Testis (tissue), 3 donors: ENCODE measurements around the gene CHRNA7. TPM values are rescaled to one million over a fixed set of nuclear protein-coding genes. Genes with fewer than 3 reads are reported as not detected.

ENCODE experiments used
- DNase-seq: peaks from one replicate; pipeline ENCODE4 v3.0.0-alpha.2; 2019
- H3K27ac ChIP-seq, 2 donors: fragments of 200-600 bp; sonication (generic); one replicate each; pipeline ENCODE4 v1.5.1; 2019
- H3K27me3 ChIP-seq: fragments of 200-600 bp; sonication (generic); one replicate; pipeline ENCODE4 v1.5.1; 2019
- H3K36me3 ChIP-seq: fragments of 200-600 bp; sonication (generic); one replicate; pipeline ENCODE4 v1.5.1; 2017; ENCODE audit warnings: low read depth; ENCODE audit errors: missing control alignments
- H3K4me1 ChIP-seq: fragments of 200-600 bp; sonication (generic); one replicate; pipeline ENCODE4 v1.5.1; 2019
- H3K4me3 ChIP-seq, 2 donors: fragments of 200-600 bp; sonication (generic); one replicate each; pipeline ENCODE4 v1.5.1; 2017 to 2019
- H3K9me3 ChIP-seq: fragments of 200-600 bp; sonication (generic); one replicate; pipeline ENCODE4 v1.5.1; 2017
- CTCF ChIP-seq, 3 experiments: fragments of 450-650 bp in 2 of 3; fragments of 200-600 bp in 1 of 3; sonication (generic) in 1 of 3; IDR thresholded peaks; one replicate each; pipeline ENCODE4 v1.5.1; 2016 to 2019; ENCODE audit warnings: antibody characterized with exemption in 3 of 3, mild to moderate bottlenecking in 2 of 3, moderate library complexity in 1 of 3
- POLR2A ChIP-seq: fragments of 450-650 bp; IDR thresholded peaks from one replicate; pipeline ENCODE4 v1.6.1; 2017; ENCODE audit warnings: antibody characterized with exemption, mild to moderate bottlenecking, moderate library complexity
- WGBS, 2 donors: methylation state at CpG; one replicate each; pipeline ENCODE4 v1.1.5; 2018; 5-methylcytosine and 5-hydroxymethylcytosine counted together
- intact Hi-C: fragments of 100-400 bp; cut with DNase I; formaldehyde crosslinking; loops from one replicate; pipeline ENCODE4 v1.15.1; 2023; ENCODE audit warnings: low total_unique reads
- polyA plus RNA-seq: library from polyadenylated mRNA; stranded (reverse); fragments of 350-450 nt; fragmentation: Illumina TruSeq; extraction: RNeasy Lipid Tissue Mini Kit (QIAGEN cat#74804); gene quantifications from one replicate; pipeline ENCODE4 v1.2.3, GENCODE V29; 2014; ENCODE audit warnings: low read depth, low replicate concordance; ENCODE audit not compliant: insufficient read depth
- total RNA-seq, 2 donors: library from RNA; depleted of rRNA; stranded (reverse); fragments of >200 nt; gene quantifications; one replicate each; pipeline ENCODE4 v1.2.3, GENCODE V29; 2016

CHRNA7 gene
- total and polyA plus RNA-seq, 3 donors from 2014 or later, result 6.2 to 24.5 (median 17.8) TPM

- TF ChIP-seq POLR2A (no peak), CTCF (IDR thresholded peaks at IDR 0.05) (peak in 1 of 3 experiments; percentile 44)
- no peaks in the 10 kb centered on the region for H3K9me3 ChIP-seq
- H3K4me1 ChIP-seq, result no peaks in the 10 kb centered on the region
- H3K4me3 ChIP-seq, result peak overlapping the region; percentile 59 to 72
- WGBS, 2 donors, result 0 to 1% methylated on average over 16 of the region's 16 CpGs
- peak; percentile 50 for DNase-seq
- intact Hi-C loops, result no loop called here
- H3K36me3 ChIP-seq, result no peaks in the 10 kb centered on the region
- H3K27me3 ChIP-seq, result no peaks in the 10 kb centered on the region
- no peak overlapping the region for H3K27ac ChIP-seq
Observed at GRCh38 chr15:32029409-32029861, 880 bp upstream of the CHRNA7 start.

GRCh38 chr15:32030795-32031194 is 480 bp downstream of the CHRNA7 start:
- Histone ChIP-seq H3K27me3 (no peaks in the 10 kb centered on the region), H3K36me3 (no peaks in the 10 kb centered on the region), H3K27ac (peak overlapping the region in 1 of 2 donors; percentile 57), H3K4me3 (peak overlapping the region; percentile 59 to 72), H3K4me1 (no peaks in the 10 kb centered on the region), H3K9me3 (no peaks in the 10 kb centered on the region)
- TF ChIP-seq CTCF (IDR thresholded peaks at IDR 0.05) (no peak), POLR2A (no peak)
- intact Hi-C loops, result no loop called here
- peak; percentile 26 for DNase-seq
- WGBS, 2 donors, result 4 to 6% methylated on average over 9 to 20 of the region's 21 CpGs

- no peaks in the 10 kb centered on the region for H3K9me3 ChIP-seq
- H3K36me3 ChIP-seq, result no peaks in the 10 kb centered on the region
- DNase-seq, result no peak
- intact Hi-C loops, result no loop called here
- no peak overlapping the region for H3K4me3 ChIP-seq
- H3K27me3 ChIP-seq, result no peaks in the 10 kb centered on the region
- H3K4me1 ChIP-seq, result no peaks in the 10 kb centered on the region
- no peak overlapping the region for H3K27ac ChIP-seq
- TF ChIP-seq CTCF (IDR thresholded peaks at IDR 0.05) (no peak), POLR2A (no peak)
- WGBS, 2 donors, result 30 to 34% methylated on average over 5 of the region's 5 CpGs
Observed at GRCh38 chr15:32033186-32033890, 3.0 kb downstream of the CHRNA7 start.

GRCh38 chr15:32034106-32034505 is 3.8 kb downstream of the CHRNA7 start:
- TF ChIP-seq POLR2A (no peak), CTCF (IDR thresholded peaks at IDR 0.05) (no peak)
- Histone ChIP-seq H3K27ac (no peak overlapping the region), H3K4me3 (no peak overlapping the region), H3K9me3 (no peaks in the 10 kb centered on the region), H3K27me3 (no peaks in the 10 kb centered on the region), H3K36me3 (no peaks in the 10 kb centered on the region), H3K4me1 (no peaks in the 10 kb centered on the region)
- intact Hi-C loops, result no loop called here
- no peak for DNase-seq

- intact Hi-C loops, result no loop called here
- Histone ChIP-seq H3K9me3 (no peaks in the 10 kb centered on the region), H3K4me3 (no peak overlapping the region), H3K27me3 (no peaks in the 10 kb centered on the region), H3K4me1 (no peaks in the 10 kb centered on the region), H3K27ac (no peak overlapping the region), H3K36me3 (no peaks in the 10 kb centered on the region)
- TF ChIP-seq CTCF (IDR thresholded peaks at IDR 0.05) (no peak), POLR2A (no peak)
- 83 to 89% methylated on average over 2 of the region's 2 CpGs for WGBS, 2 donors
- no peak for DNase-seq
Observed at GRCh38 chr15:32035285-32035684, 5.0 kb downstream of the CHRNA7 start.
